ENCODE results near the gene FOXP1. TPM values are rescaled to one million over a fixed set of nuclear protein-coding genes. Genes with fewer than 3 reads are reported as not detected.

The FOXP1 gene
- total and polyA plus RNA-seq, 2 of the 13 experiments (the other 11 are each of a cell fraction or from before 2014, with no cell fraction given), result 40.4 to 59.0 TPM

GRCh38 chr3:71177375-71177774 lies 406.2 kb downstream of the FOXP1 start:
- Histone ChIP-seq H3K9me3 (ENCODE audit: low read length) (no peaks in the 10 kb centered on the region), H3K4me1 (ENCODE audit: insufficient read depth, low read length) (peaks cover 35% of the 10 kb centered on the region), H4K20me1 (ENCODE audit: insufficient read depth, low read length) (no peaks in the 10 kb centered on the region), H3K4me3 (replicated peaks in 1 of 3; ENCODE audit: insufficient read depth in 1 of 3, low read depth in 2 of 3, low read length in 3 of 3) (no peak overlapping the region), H3K27me3 (ENCODE audit: control insufficient read depth in 1 of 2, insufficient read depth in 2 of 2, low read length in 2 of 2) (no peaks in the 10 kb centered on the region), H3K9ac (ENCODE audit: insufficient read depth, low read depth, low read length) (no peak overlapping the region), H3K4me2 (ENCODE audit: low read depth, low read length) (no peak overlapping the region), H2AFZ (ENCODE audit: low read length) (no peak overlapping the region), H3K36me3 (replicated peaks in 1 of 2; ENCODE audit: control insufficient read depth in 1 of 2, insufficient read depth in 2 of 2, low read length in 2 of 2) (peaks cover 1 to 6% of the 10 kb centered on the region in 2 experiments; a peak in 3 of 5 replicates), H3K79me2 (ENCODE audit: insufficient read depth, low read length) (no peaks in the 10 kb centered on the region), H3K27ac (ENCODE audit: extremely low read length, insufficient read depth, low read length) (no peak overlapping the region)
- whole genome bisulfite sequencing (ENCODE audit: low lambda C conversion rate), result 98% methylated on average over 4 of the region's 4 CpGs
- intact Hi-C loops (cut with micrococcal nuclease; ENCODE audit: unreplicated experiment) (no loop called here), in situ Hi-C loops (cut with HindIII; ENCODE audit: extremely low pct_ligation_motif_present, low pct_unique_long_range_greater_than_20kb) (no loop called here)
- ChIA-PET POLR2A (no interaction called here), CTCF (ENCODE audit: low intra/inter-chr PET ratio, low total read pairs) (no interaction called here)
- DNase-seq (ENCODE audit: low spot score), result no peak
- TF ChIP-seq ZNF674 (CRISPR knock-in tag; IDR thresholded peaks at IDR 0.05; ENCODE audit: low read depth) (no peak), ZNF577 (CRISPR knock-in tag; IDR thresholded peaks at IDR 0.05; ENCODE audit: borderline replicate concordance, low read depth) (no peak), SP4 (CRISPR knock-in tag; IDR thresholded peaks at IDR 0.05) (no peak), YY1 (IDR thresholded peaks at IDR 0.05; ENCODE audit: insufficient read depth, insufficient replicate concordance, low read depth, low read length) (no peak)
- TF ChIP-seq, protein P1, sequence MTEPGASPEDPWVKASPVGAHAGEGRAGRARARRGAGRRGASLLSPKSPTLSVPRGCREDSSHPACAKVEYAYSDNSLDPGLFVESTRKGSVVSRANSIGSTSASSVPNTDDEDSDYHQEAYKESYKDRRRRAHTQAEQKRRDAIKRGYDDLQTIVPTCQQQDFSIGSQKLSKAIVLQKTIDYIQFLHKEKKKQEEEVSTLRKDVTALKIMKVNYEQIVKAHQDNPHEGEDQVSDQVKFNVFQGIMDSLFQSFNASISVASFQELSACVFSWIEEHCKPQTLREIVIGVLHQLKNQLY (CRISPR knock-in tag; IDR thresholded peaks at IDR 0.05), result no peak
- TF ChIP-seq, protein P2, sequence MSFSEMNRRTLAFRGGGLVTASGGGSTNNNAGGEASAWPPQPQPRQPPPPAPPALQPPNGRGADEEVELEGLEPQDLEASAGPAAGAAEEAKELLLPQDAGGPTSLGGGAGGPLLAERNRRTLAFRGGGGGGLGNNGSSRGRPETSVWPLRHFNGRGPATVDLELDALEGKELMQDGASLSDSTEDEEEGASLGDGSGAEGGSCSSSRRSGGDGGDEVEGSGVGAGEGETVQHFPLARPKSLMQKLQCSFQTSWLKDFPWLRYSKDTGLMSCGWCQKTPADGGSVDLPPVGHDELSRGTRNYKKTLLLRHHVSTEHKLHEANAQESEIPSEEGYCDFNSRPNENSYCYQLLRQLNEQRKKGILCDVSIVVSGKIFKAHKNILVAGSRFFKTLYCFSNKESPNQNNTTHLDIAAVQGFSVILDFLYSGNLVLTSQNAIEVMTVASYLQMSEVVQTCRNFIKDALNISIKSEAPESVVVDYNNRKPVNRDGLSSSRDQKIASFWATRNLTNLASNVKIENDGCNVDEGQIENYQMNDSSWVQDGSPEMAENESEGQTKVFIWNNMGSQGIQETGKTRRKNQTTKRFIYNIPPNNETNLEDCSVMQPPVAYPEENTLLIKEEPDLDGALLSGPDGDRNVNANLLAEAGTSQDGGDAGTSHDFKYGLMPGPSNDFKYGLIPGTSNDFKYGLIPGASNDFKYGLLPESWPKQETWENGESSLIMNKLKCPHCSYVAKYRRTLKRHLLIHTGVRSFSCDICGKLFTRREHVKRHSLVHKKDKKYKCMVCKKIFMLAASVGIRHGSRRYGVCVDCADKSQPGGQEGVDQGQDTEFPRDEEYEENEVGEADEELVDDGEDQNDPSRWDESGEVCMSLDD (CRISPR knock-in tag; IDR thresholded peaks at IDR 0.05; ENCODE audit: borderline replicate concordance), result no peak
- no peak for FAIRE-seq
- ATAC-seq, result no peak
- BruUV-seq (replicated peaks), result no TSS peak
